ENCODE data around the gene AIF1L. TPM values are rescaled to one million over a fixed set of nuclear protein-coding genes. Genes with fewer than 3 reads are reported as not detected.
A peak's percentile ranks its signal among the peaks of the same experiment; 100 is the strongest.

AIF1L gene
- under 1 TPM in 3 of 5 donors, not detected in 2; 0.37 to 0.67 (median 0.51) TPM for total RNA-seq
- 0.09 TPM for total RNA-seq (2013)
- 0 to 2.6 (median 0.12) reads per million in 29 experiments for total RNA-seq

- no peaks in the 10 kb centered on the region for H3K36me3 Mint-ChIP-seq
- H3K4me3 ChIP-seq (ENCODE audit: control insufficient read depth in 1 of 2, extremely low read depth in 1 of 2, low read length in 1 of 2): peak within 1 kb of the TSS in 1 of 2 donors; percentile 71
Measured at GRCh38 chr9:131096269-131097125, at the start of gene AIF1L. Gene AIF1L, plus strand, starts transcription at chr9:131096531. Its CDS starts 99 bp downstream, at chr9:131096630.

GRCh38 chr9:131046581-131047202 is 49.6 kb upstream of the AIF1L start:
- Histone ChIP-seq H3K9me3 (no peaks in the 10 kb centered on the region), H3K27ac (ENCODE audit: low read length) (no peak overlapping the region), H3K36me3 (ENCODE audit: control insufficient read depth in 2 of 2, extremely low read depth in 1 of 2, insufficient read depth in 1 of 2, low read length in 1 of 2) (no peaks in the 10 kb centered on the region), H3K4me1 (ENCODE audit: control insufficient read depth in 1 of 2, extremely low read depth in 1 of 2, insufficient read depth in 2 of 2, low read length in 2 of 2) (peaks cover 0 to 15% of the 10 kb centered on the region in 2 experiments), H3K27me3 (replicated peaks in 1 of 2; ENCODE audit: control insufficient read depth in 2 of 2, extremely low read depth in 1 of 2, insufficient read depth in 2 of 2, low read length in 1 of 2) (peaks cover 0 to 21% of the 10 kb centered on the region in 2 experiments), H3K4me3 (ENCODE audit: control insufficient read depth in 1 of 2, extremely low read depth in 1 of 2, low read length in 1 of 2) (no peak overlapping the region)
- Mint-ChIP-seq H3K4me3 (peak overlapping the region in 1 of 3 donors; percentile 31), H3K27ac (no peak overlapping the region), H3K36me3 (no peaks in the 10 kb centered on the region), H3K27me3 (peaks cover 3 to 7% of the 10 kb centered on the region in 2 donors), H3K4me1 (peaks cover 0 to 15% (median 12%) of the 10 kb centered on the region in 3 donors), H3K9me3 (no peaks in the 10 kb centered on the region)
- POLR2A ChIA-PET: interaction anchor here (0.5 to 0.6 kb wide), 2 partner anchors 200 to 345 kb away, joined by 3 to 5 read pairs; no protein-coding TSS in a partner anchor
- peak; percentile 41 to 81 (median 61) for DNase-seq
- CTCF ChIA-PET: interaction anchor here (0.6 to 1.2 kb wide), 17 partner anchors 10 to 1774 kb away, joined by 3 to 6 read pairs (median 4); no protein-coding TSS in a partner anchor
- 12% methylated on average over 33 of the region's 35 CpGs for WGBS (ENCODE audit: insufficient coverage)
- ATAC-seq (replicated peaks in 1 of 4): peak; percentile 84 to 95 (median 92)

More at GRCh38 chr9:131096269-131097125, at the start of gene AIF1L:
- Histone ChIP-seq H3K4me1 (ENCODE audit: control insufficient read depth in 1 of 2, extremely low read depth in 1 of 2, insufficient read depth in 2 of 2, low read length in 2 of 2) (peaks cover 0 to 12% of the 10 kb centered on the region in 2 experiments), H3K27ac (ENCODE audit: low read length) (no peak within 1 kb of the TSS), H3K36me3 (ENCODE audit: control insufficient read depth in 2 of 2, extremely low read depth in 1 of 2, insufficient read depth in 1 of 2, low read length in 1 of 2) (no peaks in the 10 kb centered on the region), H3K9me3 (no peaks in the 10 kb centered on the region), H3K27me3 (replicated peaks in 1 of 2; ENCODE audit: control insufficient read depth in 2 of 2, extremely low read depth in 1 of 2, insufficient read depth in 2 of 2, low read length in 1 of 2) (peaks cover 2 to 55% of the 10 kb centered on the region in 2 experiments)
- DNase-seq: peak in 6 of 35 experiments; percentile 1 to 25 (median 10)
- ATAC-seq (replicated peaks in 1 of 4): peak; percentile 33 to 61 (median 39)
- ChIA-PET POLR2A (no interaction called here), CTCF (interaction anchor here in 1 of 2 donors (0.9 kb wide), 1 partner anchor 47 kb away, joined by 3 read pairs; no protein-coding TSS in a partner anchor)
- H3K4me1 Mint-ChIP-seq: peaks cover 9 to 13% (median 10%) of the 10 kb centered on the region in 3 donors
- H3K9me3 Mint-ChIP-seq: no peaks in the 10 kb centered on the region
- peak within 1 kb of the TSS; percentile 63 to 69 (median 67) for H3K4me3 Mint-ChIP-seq
- H3K27me3 Mint-ChIP-seq: peaks cover 20 to 53% of the 10 kb centered on the region in 2 donors
- WGBS (ENCODE audit: insufficient coverage): 2% methylated on average over 61 of the region's 99 CpGs
- H3K27ac Mint-ChIP-seq: peak within 1 kb of the TSS in 1 of 2 donors; percentile 40

- H3K36me3 ChIP-seq (ENCODE audit: control insufficient read depth in 2 of 2, extremely low read depth in 1 of 2, insufficient read depth in 1 of 2, low read length in 1 of 2): no peaks in the 10 kb centered on the region
- DNase-seq: no peak
- no peak overlapping the region for H3K4me3 Mint-ChIP-seq
- no peak for ATAC-seq (replicated peaks in 1 of 4)
- POLR2A ChIA-PET: no interaction called here
- H3K27ac Mint-ChIP-seq: peak overlapping the region in 1 of 2 donors; percentile 32
- 88% methylated on average over 6 of the region's 6 CpGs for WGBS (ENCODE audit: insufficient coverage)
- no peaks in the 10 kb centered on the region for H3K9me3 ChIP-seq
- no peaks in the 10 kb centered on the region for H3K9me3 Mint-ChIP-seq
- peaks cover 0 to 37% of the 10 kb centered on the region in 2 experiments for H3K27me3 ChIP-seq (replicated peaks in 1 of 2; ENCODE audit: control insufficient read depth in 2 of 2, extremely low read depth in 1 of 2, insufficient read depth in 2 of 2, low read length in 1 of 2)
- no peak overlapping the region for H3K27ac ChIP-seq (ENCODE audit: low read length)
- H3K4me1 ChIP-seq (ENCODE audit: control insufficient read depth in 1 of 2, extremely low read depth in 1 of 2, insufficient read depth in 2 of 2, low read length in 2 of 2): peaks cover 0 to 15% of the 10 kb centered on the region in 2 experiments
- no peak overlapping the region for H3K4me3 ChIP-seq (ENCODE audit: control insufficient read depth in 1 of 2, extremely low read depth in 1 of 2, low read length in 1 of 2)
- H3K4me1 Mint-ChIP-seq: peaks cover 0 to 15% (median 12%) of the 10 kb centered on the region in 3 donors
- no peaks in the 10 kb centered on the region for H3K36me3 Mint-ChIP-seq
- H3K27me3 Mint-ChIP-seq: peaks cover 3 to 7% of the 10 kb centered on the region in 2 donors
- CTCF ChIA-PET: interaction anchor here (0.6 to 0.7 kb wide), 2 partner anchors 1077 to 1193 kb away, joined by 3 to 5 read pairs; no protein-coding TSS in a partner anchor
Measured at GRCh38 chr9:131048332-131048731, 48.0 kb upstream of the AIF1L start.

GRCh38 chr9:131048820-131049219 is 47.5 kb upstream of the AIF1L start:
- ChIA-PET POLR2A (interaction anchor here in 1 of 2 donors (0.6 kb wide), 1 partner anchor 354 kb away, joined by 3 read pairs; no protein-coding TSS in a partner anchor), CTCF (no interaction called here)
- Histone ChIP-seq H3K27ac (ENCODE audit: low read length) (no peak overlapping the region), H3K36me3 (ENCODE audit: control insufficient read depth in 2 of 2, extremely low read depth in 1 of 2, insufficient read depth in 1 of 2, low read length in 1 of 2) (no peaks in the 10 kb centered on the region), H3K9me3 (no peaks in the 10 kb centered on the region), H3K27me3 (replicated peaks in 1 of 2; ENCODE audit: control insufficient read depth in 2 of 2, extremely low read depth in 1 of 2, insufficient read depth in 2 of 2, low read length in 1 of 2) (peaks cover 0 to 37% of the 10 kb centered on the region in 2 experiments), H3K4me3 (ENCODE audit: control insufficient read depth in 1 of 2, extremely low read depth in 1 of 2, low read length in 1 of 2) (no peak overlapping the region), H3K4me1 (ENCODE audit: control insufficient read depth in 1 of 2, extremely low read depth in 1 of 2, insufficient read depth in 2 of 2, low read length in 2 of 2) (peaks cover 0 to 15% of the 10 kb centered on the region in 2 experiments)
- peaks cover 3 to 7% of the 10 kb centered on the region in 2 donors for H3K27me3 Mint-ChIP-seq
- no peak overlapping the region for H3K27ac Mint-ChIP-seq
- H3K36me3 Mint-ChIP-seq: no peaks in the 10 kb centered on the region
- H3K4me1 Mint-ChIP-seq: peaks cover 0 to 15% (median 12%) of the 10 kb centered on the region in 3 donors
- no peak for ATAC-seq (replicated peaks in 1 of 4)
- no peaks in the 10 kb centered on the region for H3K9me3 Mint-ChIP-seq
- 85% methylated on average over 4 of the region's 8 CpGs for WGBS (ENCODE audit: insufficient coverage)
- DNase-seq: no peak
- H3K4me3 Mint-ChIP-seq: no peak overlapping the region

GRCh38 chr9:131049829-131050715 is 46.3 kb upstream of the AIF1L start:
- no peak for DNase-seq
- H3K36me3 ChIP-seq (ENCODE audit: control insufficient read depth in 2 of 2, extremely low read depth in 1 of 2, insufficient read depth in 1 of 2, low read length in 1 of 2): no peaks in the 10 kb centered on the region
- no peak overlapping the region for H3K27ac ChIP-seq (ENCODE audit: low read length)
- Mint-ChIP-seq H3K9me3 (no peaks in the 10 kb centered on the region), H3K27me3 (peaks cover 3 to 7% of the 10 kb centered on the region in 2 donors), H3K4me1 (peaks cover 0 to 12% (median 12%) of the 10 kb centered on the region in 3 donors), H3K36me3 (no peaks in the 10 kb centered on the region), H3K27ac (no peak overlapping the region), H3K4me3 (no peak overlapping the region)
- H3K4me1 ChIP-seq (ENCODE audit: control insufficient read depth in 1 of 2, extremely low read depth in 1 of 2, insufficient read depth in 2 of 2, low read length in 2 of 2): peaks cover 0 to 15% of the 10 kb centered on the region in 2 experiments
- WGBS (ENCODE audit: insufficient coverage): 64% methylated on average over 19 of the region's 21 CpGs
- no peak for ATAC-seq (replicated peaks in 1 of 4)
- no peaks in the 10 kb centered on the region for H3K9me3 ChIP-seq
- POLR2A ChIA-PET: no interaction called here
- CTCF ChIA-PET: interaction anchor here in 1 of 2 donors (0.5 kb wide), 1 partner anchor 768 kb away, joined by 7 read pairs; no protein-coding TSS in a partner anchor
- peaks cover 0 to 37% of the 10 kb centered on the region in 2 experiments for H3K27me3 ChIP-seq (replicated peaks in 1 of 2; ENCODE audit: control insufficient read depth in 2 of 2, extremely low read depth in 1 of 2, insufficient read depth in 2 of 2, low read length in 1 of 2)
- no peak overlapping the region for H3K4me3 ChIP-seq (ENCODE audit: control insufficient read depth in 1 of 2, extremely low read depth in 1 of 2, low read length in 1 of 2)

Measured in T-cell (primary cell).